B cell (primary cell): Measurements from ENCODE around the gene MGAT4B. TPM values are rescaled to one million over a fixed set of nuclear protein-coding genes. Genes with fewer than 3 reads are reported as not detected.

Experiments
- ATAC-seq: fragments of 200-7000 bp; cut with Tn5 transposase; one replicate; pipeline ENCODE4 v1.10.0; 2021; ENCODE audit warnings: low read depth, mild to moderate bottlenecking, moderate number of reproducible peaks, moderate library complexity
- CTCF ChIA-PET: fragments of 350-600 bp; sonication (Branson Sonifier 250); formaldehyde crosslinking; loops from one replicate; lab custom pipeline; 2021; ENCODE audit warnings: antibody characterized with exemption, inconsistent platforms; lab: Charles Lee
- POLR2A ChIA-PET: fragments of 350-600 bp; sonication (Branson Sonifier 250); formaldehyde crosslinking; loops from one replicate; lab custom pipeline; 2021; ENCODE audit warnings: antibody characterized with exemption; lab: Charles Lee
- DNase-seq: peaks from one replicate; pipeline ENCODE4 v3.0.0; 2013
- H2AFZ ChIP-seq: 2 replicates; pipeline ENCODE4 v1.6.1; 2012; ENCODE audit warnings: mild to moderate bottlenecking, low read depth, low read length; ENCODE audit not compliant: insufficient read depth, poor library complexity, severe bottlenecking
- H3K27ac ChIP-seq, 2 donors: 1 replicate in 1 of 2; 2 replicates in 1 of 2; pipeline ENCODE4 v1.5.1; 2012 to 2013; ENCODE audit warnings: low read length in 2 of 2, mild to moderate bottlenecking in 2 of 2, moderate library complexity in 1 of 2
- H3K27me3 ChIP-seq, 4 experiments: fragments of 200-600 bp in 1 of 4; sonication (generic) in 1 of 4; replicated peaks in 1 of 4; 1 replicate in 2 of 4; 2 replicates in 2 of 4; pipeline versions ENCODE4 v1.6.1 to v1.7.0; 2013 to 2016; ENCODE audit warnings: low read length in 3 of 4, mild to moderate bottlenecking in 2 of 4, mixed read lengths in 1 of 4, moderate library complexity in 1 of 4; ENCODE audit not compliant: insufficient read depth in 4 of 4, control insufficient read depth in 3 of 4; ENCODE audit errors: control extremely low read depth in 1 of 4
- H3K36me3 ChIP-seq, 2 experiments: replicated peaks in 1 of 2; 1 replicate in 1 of 2; 2 replicates in 1 of 2; pipeline versions ENCODE4 v1.6.1 to v1.7.1; 2013; ENCODE audit warnings: low read length in 1 of 2; ENCODE audit not compliant: insufficient read depth in 2 of 2, control insufficient read depth in 1 of 2; ENCODE audit errors: control extremely low read depth in 1 of 2, extremely low read depth in 1 of 2
- H3K4me1 ChIP-seq, 2 donors: fragments of 200-600 bp in 1 of 2; sonication (generic) in 1 of 2; 1 replicate in 1 of 2; 2 replicates in 1 of 2; pipeline versions ENCODE4 v1.5.1 to v1.6.1; 2013 to 2017; ENCODE audit warnings: low read length in 2 of 2; ENCODE audit not compliant: control insufficient read depth in 2 of 2, insufficient read depth in 2 of 2
- H3K4me2 ChIP-seq: replicated peaks from 2 replicates; pipeline ENCODE3; 2012; ENCODE audit warnings: mild to moderate bottlenecking, low read depth, low read length; ENCODE audit not compliant: poor library complexity, severe bottlenecking
- H3K4me3 ChIP-seq, 5 experiments: fragments of 200-600 bp in 1 of 5; sonication (generic) in 1 of 5; 1 replicate in 3 of 5; 2 replicates in 2 of 5; pipeline versions ENCODE4 v1.5.1 to v1.7.0; 2011 to 2016; ENCODE audit warnings: low read length in 4 of 5, mild to moderate bottlenecking in 4 of 5, low read depth in 2 of 5, control low read depth in 1 of 5, moderate library complexity in 1 of 5; ENCODE audit not compliant: insufficient read depth in 1 of 5; ENCODE audit errors: control extremely low read depth in 1 of 5, extremely low read depth in 1 of 5
- H3K79me2 ChIP-seq: fragments of 200-600 bp; sonication (generic); one replicate; pipeline ENCODE4 v1.6.0; 2016; ENCODE audit warnings: low read length; ENCODE audit not compliant: control insufficient read depth, insufficient read depth
- H3K9ac ChIP-seq: fragments of 200-600 bp; sonication (generic); 2 replicates; pipeline ENCODE4 v1.6.1; 2017; ENCODE audit warnings: mild to moderate bottlenecking, low read length, moderate library complexity
- H3K9me3 ChIP-seq, 3 donors: one replicate each; pipeline versions ENCODE4 v1.6.1 to v1.7.1; 2013; ENCODE audit warnings: low read length in 2 of 3; ENCODE audit not compliant: control insufficient read depth in 2 of 3, insufficient read depth in 1 of 3; ENCODE audit errors: control extremely low read depth in 1 of 3
- H4K20me1 ChIP-seq: 2 replicates; pipeline ENCODE4 v1.6.0; 2012; ENCODE audit warnings: mild to moderate bottlenecking, low read length; ENCODE audit not compliant: insufficient read depth, control insufficient read depth, poor library complexity, severe bottlenecking
- H3K27ac Mint-ChIP-seq: one replicate; pipeline ENCODE4 v1.8.0; 2021; ENCODE audit warnings: mixed read lengths
- H3K27me3 Mint-ChIP-seq: one replicate; pipeline ENCODE4 v1.8.0; 2021; ENCODE audit warnings: mixed read lengths
- H3K4me1 Mint-ChIP-seq: one replicate; pipeline ENCODE4 v1.8.0; 2021; ENCODE audit warnings: mixed read lengths
- H3K4me3 Mint-ChIP-seq: one replicate; pipeline ENCODE4 v1.8.0; 2021; ENCODE audit warnings: mixed read lengths
- H3K9me3 Mint-ChIP-seq: one replicate; pipeline ENCODE4 v1.8.0; 2022; ENCODE audit warnings: mixed read lengths; ENCODE audit not compliant: insufficient read depth
- CTCF ChIP-seq: fragments of 200-600 bp; IDR thresholded peaks from one replicate; pipeline ENCODE4 v1.8.0; 2022; ENCODE audit warnings: antibody characterized with exemption, mild to moderate bottlenecking
- EZH2 ChIP-seq: IDR thresholded peaks from 2 replicates; pipeline ENCODE4 v1.6.1; 2012; ENCODE audit warnings: borderline replicate concordance, low read depth, mild to moderate bottlenecking, moderate library complexity, low read length; ENCODE audit not compliant: insufficient read depth, poor library complexity, severe bottlenecking
- WGBS: methylation state at CpG from one replicate; pipeline ENCODE4 v1.1.5; 2013; ENCODE audit warnings: missing lambda C conversion rate; ENCODE audit not compliant: insufficient coverage; 5-methylcytosine and 5-hydroxymethylcytosine counted together
- intact Hi-C: fragments of 100-400 bp; cut with micrococcal nuclease; formaldehyde crosslinking; loops from one replicate; pipeline ENCODE4 v1.10.0; 2022
- polyA plus RNA-seq: library from polyadenylated mRNA; depleted of rRNA; stranded (reverse); fragments of >200 nt; gene quantifications from 2 replicates; pipeline ENCODE4 v1.2.3, GENCODE V29; 2012
- total RNA-seq, 2 donors: library from RNA; stranded (reverse); fragments of 120-200 nt in 1 of 2; gene quantifications; 1 replicate in 1 of 2; 2 replicates in 1 of 2; pipeline versions ENCODE4 v1.2.3 to v1.2.4, GENCODE V29; 2013 to 2022

The MGAT4B gene
- total and polyA plus RNA-seq, 2 donors (not counting 1 experiment from before 2014, with no cell fraction given): 105 to 165 TPM

- ATAC-seq: no peak
- intact Hi-C loops: no loop called here
Observed at GRCh38 chr5:179799644-179799973, 7.1 kb downstream of the MGAT4B start.

More at GRCh38 chr5:179799644-179799973, 7.1 kb downstream of the MGAT4B start:
- peak; percentile 13 for DNase-seq
- ChIA-PET CTCF (interaction anchor here (0.7 to 2.4 kb wide), 2 partner anchors 37 to 529 kb away, joined by 3 to 7 read pairs; no protein-coding TSS in a partner anchor), POLR2A (no interaction called here)
- H3K27me3 ChIP-seq: no peaks in the 10 kb centered on the region
- H3K4me3 Mint-ChIP-seq: no peak overlapping the region
- no peaks in the 10 kb centered on the region for H3K9me3 Mint-ChIP-seq
- 99% methylated on average over 5 of the region's 5 CpGs for WGBS
- no peaks in the 10 kb centered on the region for H3K9me3 ChIP-seq
- H3K27ac Mint-ChIP-seq: no peak overlapping the region
- peaks cover 34% of the 10 kb centered on the region for H3K4me1 Mint-ChIP-seq
- H3K27ac ChIP-seq: no peak overlapping the region
- H3K4me2 ChIP-seq: no peak overlapping the region
- peaks cover 0 to 31% of the 10 kb centered on the region in 2 experiments for H3K36me3 ChIP-seq
- peaks cover 25% of the 10 kb centered on the region for H3K79me2 ChIP-seq
- H2AFZ ChIP-seq: no peak overlapping the region
- H3K4me1 ChIP-seq: peaks cover 35 to 44% of the 10 kb centered on the region in 2 donors
- H4K20me1 ChIP-seq: peaks cover 51% of the 10 kb centered on the region
- no peak overlapping the region for H3K4me3 ChIP-seq
- no peak overlapping the region for H3K9ac ChIP-seq
- no peaks in the 10 kb centered on the region for H3K27me3 Mint-ChIP-seq
- TF ChIP-seq EZH2 (no peak), CTCF (no peak)
